ENCODE data around the gene AGR2. TPM values are rescaled to one million over a fixed set of nuclear protein-coding genes. Genes with fewer than 3 reads are reported as not detected.

AGR2 gene
- total RNA-seq, 1 experiment from 2014 or later: not detected

- H3K14ac ChIP-seq (ENCODE audit: insufficient read depth, low read length): no peak overlapping the region
- no peak overlapping the region for H3K4ac ChIP-seq (ENCODE audit: low read depth, low read length)
- no peaks in the 10 kb centered on the region for H3K9me3 Mint-ChIP-seq
- H4K91ac ChIP-seq (ENCODE audit: insufficient read length, low read depth, low read length): no peak overlapping the region
- H2BK12ac ChIP-seq (ENCODE audit: insufficient read length, low read depth, low read length): no peak overlapping the region
- no peaks in the 10 kb centered on the region for H3K79me1 ChIP-seq (ENCODE audit: insufficient read depth, low read depth, low read length, poor library complexity, severe bottlenecking)
- H2AK5ac ChIP-seq (ENCODE audit: insufficient read length, low read length): no peak overlapping the region
- H3K4me2 ChIP-seq (ENCODE audit: insufficient read depth, insufficient read length, low read length): no peak overlapping the region
- H3K4me3 Mint-ChIP-seq: no peak overlapping the region
- H2BK120ac ChIP-seq (ENCODE audit: low read depth, low read length, poor library complexity, severe bottlenecking): no peak overlapping the region
- no peak overlapping the region for H4K8ac ChIP-seq (replicated peaks; ENCODE audit: insufficient read length, low read depth, low read length)
- no peaks in the 10 kb centered on the region for H3K79me2 ChIP-seq (ENCODE audit: insufficient read depth, low read length)
- H2BK5ac ChIP-seq (ENCODE audit: insufficient read length, low read length): no peak overlapping the region
- H3K36me3 Mint-ChIP-seq (ENCODE audit: insufficient read depth in 1 of 3, low read depth in 3 of 3): no peaks in the 10 kb centered on the region
- H3K27me3 ChIP-seq (ENCODE audit: insufficient read depth, low read length): no peaks in the 10 kb centered on the region
- H2BK15ac ChIP-seq (ENCODE audit: low read depth, low read length): no peak overlapping the region
- no peak overlapping the region for H3T11ph ChIP-seq (ENCODE audit: low read length)
- no peak overlapping the region for H3K27ac Mint-ChIP-seq
- H3K18ac ChIP-seq (ENCODE audit: insufficient read length, low read depth, low read length): no peak overlapping the region
- no peak for TF ChIP-seq CTCF (conservative IDR thresholded peaks at IDR 0.05)
- H3K9me3 ChIP-seq (ENCODE audit: control insufficient read depth, low read depth, low read length): no peaks in the 10 kb centered on the region
- H3K4me1 Mint-ChIP-seq: peaks cover 1 to 3% of the 10 kb centered on the region in 2 experiments; a peak in 2 of 4 replicates
- H2AFZ ChIP-seq (ENCODE audit: low read length): no peak overlapping the region
- H3K23me2 ChIP-seq (ENCODE audit: insufficient read length, low read depth, low read length, poor library complexity, severe bottlenecking): no peaks in the 10 kb centered on the region
- no peak overlapping the region for H2BK20ac ChIP-seq (ENCODE audit: low read depth, low read length, poor library complexity, severe bottlenecking)
- no peaks in the 10 kb centered on the region for H3K4me1 ChIP-seq (ENCODE audit: insufficient read depth, low read length)
- H4K20me1 ChIP-seq (ENCODE audit: control insufficient read depth, insufficient read depth, insufficient read length): no peaks in the 10 kb centered on the region
- H3K23ac ChIP-seq (ENCODE audit: insufficient read length, low read depth, low read length): no peak overlapping the region
- no peak overlapping the region for H4K5ac ChIP-seq (ENCODE audit: insufficient read length, low read depth, low read length)
- no peak for DNase-seq
- H3K27ac ChIP-seq (ENCODE audit: insufficient read length, low read depth, low read length): no peak overlapping the region
- no peak overlapping the region for H3K9ac ChIP-seq (ENCODE audit: extremely low read depth, insufficient read length, low read length)
- WGBS (ENCODE audit: extremely low coverage, insufficient read length, low lambda C conversion rate): no CpG with 5 or more reads among the region's 5 CpGs
- H3K27me3 Mint-ChIP-seq (ENCODE audit: low read depth): no peaks in the 10 kb centered on the region
- no peak overlapping the region for H3K56ac ChIP-seq (ENCODE audit: insufficient read length, low read depth, low read length)
Measured at GRCh38 chr7:16810573-16810972, 5.8 kb upstream of the AGR2 start.
